GM18507 (cell line): Measurements from ENCODE around the gene CNTNAP2.
"Not testable (repeated sequence)": the region's sequence is repeated elsewhere in the genome, so short reads cannot be mapped to it uniquely, and the experiment has no call there.

Experiments used
- DNase-seq: peaks from one replicate; pipeline ENCODE4 v3.0.0; 2011; ENCODE audit warnings: low read depth; ENCODE audit not compliant: insufficient read length; ENCODE audit errors: extremely low spot score
- FAIRE-seq: peaks from 2 replicates; lab custom pipeline; 2011; peaks lifted over from hg19 to GRCh38; lab: Jason Lieb, UNC

The CNTNAP2 gene

DNA sequence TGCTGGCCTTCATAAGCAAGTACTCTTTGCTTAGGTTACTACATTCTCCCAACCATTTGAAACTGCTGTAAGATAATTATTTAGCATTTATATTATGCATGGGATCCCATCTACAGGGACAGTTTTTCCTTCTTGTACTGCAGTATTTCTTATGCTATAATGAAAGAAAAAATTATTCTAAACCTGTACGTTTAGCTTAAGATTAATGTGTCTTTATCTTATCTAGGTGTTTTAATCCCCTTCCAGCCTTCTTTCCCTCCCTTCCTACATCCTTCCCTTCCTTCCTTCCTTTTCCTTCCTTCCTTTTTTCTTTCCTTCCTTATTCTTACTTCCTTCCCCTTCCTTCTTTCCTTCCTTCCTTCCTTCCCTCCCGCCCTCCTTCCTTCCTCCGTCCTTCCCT, 778.3 kb downstream of the CNTNAP2 start:
- DNase-seq (no peak), FAIRE-seq (no peak)

DNA sequence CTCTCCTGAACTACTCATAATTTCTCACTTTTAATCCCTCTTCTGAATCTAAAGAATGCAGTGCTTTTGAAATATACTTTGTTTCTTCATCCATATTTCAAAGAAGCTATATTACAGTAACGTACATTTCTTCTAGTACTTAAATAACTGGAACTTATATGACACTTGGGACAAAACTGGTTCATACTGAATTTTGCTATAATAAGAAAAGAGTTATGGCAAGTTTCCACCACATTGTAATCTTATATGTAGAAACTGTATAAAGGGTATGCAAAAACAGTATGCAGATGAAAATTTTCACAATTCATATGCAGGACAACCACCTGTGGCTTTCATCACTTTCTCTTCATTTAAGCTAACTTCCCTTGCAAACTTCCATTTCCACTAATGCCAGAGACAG, 785.7 kb downstream of the CNTNAP2 start:
- FAIRE-seq, result no peak
- DNase-seq, result no peak

DNA sequence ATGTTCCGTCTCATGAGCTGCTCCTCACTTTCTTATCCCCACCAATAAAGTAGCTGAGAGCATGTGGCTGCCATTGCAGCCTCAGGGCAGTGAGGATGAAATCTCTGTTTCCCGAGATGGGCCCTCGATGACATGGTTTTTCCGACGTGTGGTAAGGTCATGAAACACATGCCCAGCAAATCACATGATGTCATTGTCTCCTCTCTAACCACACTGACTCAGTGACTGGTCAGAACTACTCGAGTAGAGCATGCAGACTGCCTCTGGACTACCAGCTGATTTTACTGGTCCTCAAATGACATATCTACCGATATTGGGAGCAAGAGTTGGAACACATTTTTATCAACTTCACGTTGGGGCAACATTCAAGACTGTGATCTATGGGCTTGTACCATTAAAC, 786.1 kb downstream of the CNTNAP2 start:
- no peak for DNase-seq
- FAIRE-seq, result no peak

DNA sequence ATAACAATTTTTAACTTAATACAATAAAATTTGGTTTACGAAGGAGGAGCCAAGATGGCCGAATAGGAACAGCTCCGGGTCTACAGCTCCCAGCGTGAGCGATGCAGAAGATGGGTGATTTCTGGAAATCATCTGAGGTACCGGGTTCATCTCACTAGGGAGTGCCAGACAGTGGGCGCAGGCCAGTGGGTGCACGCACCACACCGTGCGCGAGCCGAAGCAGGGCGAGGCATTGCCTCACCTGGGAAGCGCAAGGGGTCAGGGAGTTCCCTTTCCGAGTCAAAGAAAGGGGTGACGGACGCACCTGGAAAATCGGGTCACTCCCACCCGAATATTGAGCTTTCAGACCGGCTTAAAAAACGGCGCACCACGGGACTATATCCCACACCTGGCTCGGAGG, 789.1 kb downstream of the CNTNAP2 start:
- DNase-seq, FAIRE-seq: not testable (repeated sequence)

DNA sequence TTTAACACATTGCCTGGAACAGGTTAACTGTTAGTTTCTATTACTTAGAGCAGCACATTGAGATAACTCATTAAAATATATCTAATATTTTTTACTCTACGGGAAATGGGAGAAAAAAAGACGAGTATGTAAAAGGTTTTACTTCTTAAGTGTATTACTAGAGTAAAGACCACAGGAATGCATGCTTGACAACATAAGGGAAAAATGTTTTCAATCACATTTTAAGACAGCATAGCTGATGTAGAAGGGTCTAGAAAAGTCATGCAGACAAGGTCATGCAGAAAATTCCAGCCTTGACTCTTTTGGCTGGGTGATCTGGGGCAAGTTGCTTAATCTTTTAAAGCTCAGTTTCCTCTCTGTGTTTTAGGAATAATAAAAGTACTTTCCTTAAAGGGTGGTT, 806.2 kb downstream of the CNTNAP2 start:
- FAIRE-seq (no peak), DNase-seq (no peak)

DNA sequence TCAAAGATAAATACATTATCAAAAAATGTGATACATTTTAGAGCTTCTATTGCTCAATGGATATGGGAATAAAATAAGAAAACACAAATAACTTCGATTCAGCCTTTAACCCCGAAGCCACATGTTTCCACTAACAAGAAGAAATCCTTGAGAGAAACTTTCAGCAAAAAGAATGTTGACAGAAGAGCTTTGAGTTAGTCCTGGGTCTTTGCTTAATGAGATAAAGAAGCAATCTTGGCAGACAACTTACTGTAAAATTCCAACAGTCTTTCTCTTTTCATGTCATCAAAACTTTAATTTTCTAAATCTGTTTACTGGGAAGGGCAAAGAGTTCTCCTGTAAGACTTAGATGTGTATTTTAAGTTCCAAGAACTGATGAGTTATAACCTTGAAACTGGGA, 810.2 kb downstream of the CNTNAP2 start:
- no peak for FAIRE-seq
- no peak for DNase-seq

DNA sequence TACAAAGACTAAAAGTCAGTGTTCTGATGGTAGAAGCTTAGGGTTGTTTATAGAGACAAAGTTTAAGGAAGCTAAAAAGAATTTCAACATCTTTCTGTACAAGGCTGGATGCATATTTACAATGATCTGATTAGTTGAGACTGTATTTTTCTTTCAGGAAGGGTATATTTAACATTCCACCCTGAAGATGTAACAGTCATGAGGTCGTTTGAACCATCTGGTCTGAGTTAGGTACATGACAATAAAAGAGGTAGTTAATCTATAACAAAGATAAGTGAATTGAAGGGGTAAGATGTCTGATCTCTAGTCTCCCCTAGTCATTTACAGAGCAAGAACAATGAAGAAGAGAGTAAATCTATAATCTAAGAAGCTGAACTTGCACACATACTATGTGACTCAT, 821.2 kb downstream of the CNTNAP2 start:
- DNase-seq (no peak), FAIRE-seq (no peak)

DNA sequence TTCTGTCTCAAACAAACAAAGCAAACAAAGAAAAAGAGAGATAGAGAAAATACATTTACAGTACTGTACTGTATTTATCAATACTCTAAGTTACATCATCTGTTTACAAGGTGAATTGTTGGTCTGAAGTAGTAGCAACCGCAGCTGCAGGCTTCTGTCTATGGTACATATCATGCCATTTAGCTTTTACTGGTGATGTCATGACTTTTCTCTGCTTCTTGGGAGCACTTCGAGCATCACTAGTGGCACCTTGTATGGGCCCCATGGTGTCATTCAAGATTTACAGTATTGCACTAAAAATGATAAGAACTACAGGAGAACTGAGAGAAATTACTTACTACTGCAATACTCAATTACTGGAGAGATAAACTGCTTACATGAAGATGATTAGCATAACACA, 826.9 kb downstream of the CNTNAP2 start:
- no peak for FAIRE-seq

DNA sequence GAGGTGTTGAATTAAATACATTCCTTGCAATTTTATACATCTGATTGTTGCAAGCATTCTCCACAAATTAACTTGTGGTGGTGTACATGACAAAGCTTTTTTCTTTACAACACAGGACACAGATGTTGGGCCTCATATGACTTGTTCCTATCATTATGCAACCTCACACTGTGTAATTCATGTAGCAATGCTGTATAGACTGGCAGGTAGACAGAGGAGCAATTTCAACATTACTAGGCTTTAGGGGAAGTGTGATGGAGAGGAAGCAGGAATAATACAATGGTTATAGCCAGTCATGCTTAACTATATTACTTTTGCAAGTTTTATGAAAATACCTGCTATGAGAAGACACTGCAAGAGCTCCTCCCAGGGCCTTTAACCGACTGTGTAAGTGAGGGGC, 832.1 kb downstream of the CNTNAP2 start:
- DNase-seq (no peak), FAIRE-seq (no peak)

More for the DNA sequence above, 826.9 kb downstream of the CNTNAP2 start:
- no peak for DNase-seq

DNA sequence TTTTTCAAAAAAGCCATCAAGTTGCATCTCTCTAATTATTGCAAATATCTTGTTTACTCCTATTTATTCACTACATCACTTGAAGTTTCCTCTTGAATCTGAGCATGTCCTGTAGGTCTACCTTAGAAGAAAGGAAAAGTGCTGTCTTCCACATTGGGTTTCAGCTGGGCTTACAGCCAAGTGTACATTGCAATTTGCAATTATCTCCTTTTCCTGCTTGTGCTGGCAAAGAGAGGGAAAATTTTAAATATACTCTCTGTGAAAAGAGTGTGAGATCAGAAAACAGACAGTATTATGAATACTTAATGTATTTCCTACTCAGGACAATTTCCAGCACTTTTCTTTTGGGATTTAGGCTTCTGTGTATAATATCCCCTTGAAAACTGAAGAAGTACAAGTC, 839.7 kb downstream of the CNTNAP2 start:
- DNase-seq (no peak), FAIRE-seq (no peak)

DNA sequence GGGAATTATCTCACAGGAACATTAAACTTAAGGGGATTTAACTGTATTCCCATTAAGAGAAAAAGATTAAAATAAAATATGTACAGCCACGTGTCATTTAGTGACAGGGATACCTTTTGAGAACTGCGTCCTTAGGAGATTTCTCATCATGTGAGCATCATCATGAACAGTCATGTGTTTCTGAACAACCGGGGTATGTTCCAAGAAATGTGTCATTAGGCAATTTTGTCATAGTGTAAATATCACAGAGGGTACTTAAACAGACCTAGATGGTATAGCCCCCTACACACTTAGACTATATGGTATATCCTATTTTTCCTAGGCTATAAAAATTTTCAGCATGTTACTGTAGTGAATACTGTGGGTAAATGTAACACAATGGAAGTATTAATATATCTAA, 840.3 kb downstream of the CNTNAP2 start:
- FAIRE-seq, result no peak
- DNase-seq, result no peak

DNA sequence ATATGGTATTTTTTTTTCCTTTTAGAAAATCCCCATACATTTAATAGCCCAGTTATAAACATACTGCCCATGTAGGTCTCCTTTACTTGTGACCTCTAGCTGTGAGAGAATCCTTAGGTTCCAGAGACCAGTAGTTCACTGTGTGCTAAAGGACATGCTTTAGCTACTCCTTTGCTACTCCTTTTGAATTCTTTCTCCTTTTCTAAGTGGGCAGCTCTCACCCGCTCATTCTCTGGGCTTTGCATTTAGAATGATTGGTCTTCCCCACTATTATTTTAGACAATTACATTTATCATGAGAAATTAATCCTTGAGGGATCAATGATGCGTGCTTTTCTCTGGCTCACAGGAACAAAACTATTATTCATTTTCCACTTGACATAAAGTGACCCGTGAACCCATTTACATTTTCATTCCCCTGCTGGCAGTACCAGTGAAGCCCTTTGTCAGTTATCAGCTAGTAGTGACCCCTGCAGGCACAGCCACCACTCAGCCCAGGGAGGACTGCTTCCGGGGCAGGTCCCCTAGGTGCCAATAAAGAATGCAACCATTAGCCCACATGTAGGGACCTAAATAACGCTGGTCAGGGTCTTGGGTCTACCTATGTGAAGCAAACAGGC, 844.3 kb downstream of the CNTNAP2 start:
- no peak for FAIRE-seq

DNA sequence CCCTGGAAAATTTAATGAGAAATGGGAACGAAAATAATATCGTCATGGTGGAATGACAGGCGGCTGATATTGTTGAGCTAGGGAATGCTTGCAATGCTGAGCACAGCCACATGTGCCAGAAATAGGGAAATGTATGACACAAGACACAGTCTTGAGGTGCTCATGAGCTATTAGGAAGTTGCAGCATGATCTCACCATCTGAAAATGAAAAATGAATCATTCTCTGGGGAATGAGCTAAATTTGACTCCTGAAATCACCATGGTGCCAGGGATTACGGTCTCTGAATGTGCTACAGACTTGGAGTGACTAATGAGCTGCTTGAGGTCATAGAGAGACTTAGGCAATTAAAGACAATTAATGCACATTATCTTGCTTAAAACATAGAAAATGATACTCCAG, 845.0 kb downstream of the CNTNAP2 start:
- FAIRE-seq, result no peak
- no peak for DNase-seq

More for the DNA sequence above, 844.3 kb downstream of the CNTNAP2 start:
- no peak for DNase-seq

DNA sequence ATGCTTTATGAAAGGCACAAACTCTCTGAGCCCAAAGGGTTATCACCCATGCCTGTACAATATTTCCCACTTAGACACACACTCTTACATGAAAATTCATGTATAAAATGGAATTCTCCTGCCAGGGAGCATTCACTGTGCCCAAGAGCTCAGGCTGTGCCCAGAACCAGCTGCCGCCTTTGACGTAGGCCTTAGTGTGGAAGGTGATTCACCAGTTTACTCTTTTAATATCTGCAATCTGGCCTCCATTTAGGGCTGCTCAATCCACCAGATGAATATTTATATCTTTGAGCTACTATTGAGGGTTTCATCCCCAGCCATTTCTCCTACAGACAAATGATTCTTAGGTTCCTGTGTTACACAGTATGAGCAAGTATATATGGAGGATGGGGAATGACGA, 849.7 kb downstream of the CNTNAP2 start:
- FAIRE-seq (no peak), DNase-seq (no peak)

DNA sequence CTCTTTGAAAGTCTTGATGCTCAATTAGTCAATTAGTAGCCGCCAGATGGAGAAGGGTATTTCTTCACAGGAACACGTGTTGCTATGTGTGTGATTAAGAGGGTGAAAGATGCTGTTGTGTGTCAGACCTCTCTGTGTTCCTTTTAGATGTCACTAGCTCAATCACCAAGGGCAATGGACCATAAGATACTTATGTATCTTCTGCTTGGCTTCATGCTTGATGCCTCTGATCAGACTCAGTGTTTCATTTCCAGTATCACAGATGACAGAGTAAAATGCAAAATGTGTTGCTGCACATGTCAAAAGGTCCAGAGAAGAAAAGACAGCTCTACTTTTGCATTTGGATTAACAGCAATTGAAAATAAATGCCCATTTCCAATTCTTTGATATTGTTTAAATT, 865.9 kb downstream of the CNTNAP2 start:
- DNase-seq, result no peak
- no peak for FAIRE-seq

DNA sequence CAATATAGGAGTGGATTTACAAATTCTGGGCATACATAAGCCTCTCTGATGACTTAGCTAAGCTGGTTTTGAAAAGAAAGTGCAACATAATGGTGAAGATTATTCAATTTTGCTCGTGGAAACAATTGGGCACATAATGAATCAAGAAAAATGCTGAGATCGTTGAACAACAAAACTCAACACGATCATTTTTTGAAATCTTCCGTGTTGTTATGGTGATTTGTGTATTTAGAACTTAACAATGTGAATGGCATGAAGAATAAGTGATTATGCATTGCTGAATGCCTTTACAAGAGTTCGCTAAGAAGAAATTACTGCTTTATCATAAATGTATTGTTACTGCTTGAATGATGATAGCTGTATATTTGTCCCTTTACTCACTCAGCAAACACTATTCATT, 875.0 kb downstream of the CNTNAP2 start:
- DNase-seq (no peak), FAIRE-seq (no peak)

DNA sequence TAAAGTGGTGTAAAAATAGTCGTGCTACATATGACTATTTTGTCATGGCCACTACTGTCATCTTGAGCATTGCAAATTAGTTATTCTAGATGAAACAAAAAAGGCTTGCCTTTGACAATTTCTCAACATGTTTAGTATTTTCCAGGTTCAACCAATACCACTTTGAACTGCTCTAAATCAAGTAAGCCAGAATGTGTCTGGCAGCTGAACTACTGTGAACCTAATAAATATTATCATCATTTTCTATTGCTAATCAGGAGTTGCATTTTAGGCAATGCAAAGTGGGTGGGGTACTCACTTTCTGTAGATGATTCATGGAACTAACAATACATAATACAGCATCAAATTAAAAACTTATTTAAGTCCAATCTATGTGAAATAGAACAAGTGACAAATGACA, 877.2 kb downstream of the CNTNAP2 start:
- DNase-seq, result no peak
- FAIRE-seq, result no peak

DNA sequence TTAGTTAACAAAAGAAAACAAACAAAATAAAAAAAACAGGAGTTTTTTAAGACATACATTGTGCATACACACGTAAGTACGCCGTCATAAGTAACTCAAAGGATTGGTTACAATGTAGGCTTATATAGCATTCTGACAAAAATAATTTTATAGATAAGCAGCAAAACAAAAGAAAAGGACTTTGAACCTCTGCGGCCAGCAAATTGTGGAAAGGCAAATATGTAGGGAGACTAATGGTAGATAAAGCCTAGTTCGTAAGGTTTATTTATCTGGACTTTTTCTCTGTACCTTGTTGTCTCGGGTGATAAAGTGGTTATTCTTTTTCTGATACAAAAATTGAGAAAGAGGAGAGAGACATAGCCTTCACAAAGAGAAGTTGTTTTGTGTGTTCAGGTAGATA, 891.9 kb downstream of the CNTNAP2 start:
- DNase-seq, result no peak
- FAIRE-seq, result no peak

DNA sequence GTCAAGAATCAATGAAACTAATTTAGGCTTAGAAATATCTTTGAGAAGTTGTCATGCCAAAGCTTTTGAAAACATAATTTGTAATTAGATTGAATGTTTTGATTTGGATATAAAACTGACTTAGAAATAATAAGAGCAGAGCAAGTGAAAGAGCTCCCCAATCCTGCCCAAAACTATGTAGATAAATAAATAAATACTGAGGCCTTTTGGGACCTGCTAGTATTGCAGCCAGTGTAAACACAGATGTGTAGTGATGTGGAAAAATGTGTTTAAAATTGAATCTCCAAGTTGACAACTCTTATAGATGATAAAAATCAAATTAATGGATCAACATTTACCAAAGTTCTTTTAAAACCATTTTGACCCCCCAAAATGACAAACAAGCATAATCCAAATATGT, 896.1 kb downstream of the CNTNAP2 start:
- FAIRE-seq (no peak), DNase-seq (no peak)

DNA sequence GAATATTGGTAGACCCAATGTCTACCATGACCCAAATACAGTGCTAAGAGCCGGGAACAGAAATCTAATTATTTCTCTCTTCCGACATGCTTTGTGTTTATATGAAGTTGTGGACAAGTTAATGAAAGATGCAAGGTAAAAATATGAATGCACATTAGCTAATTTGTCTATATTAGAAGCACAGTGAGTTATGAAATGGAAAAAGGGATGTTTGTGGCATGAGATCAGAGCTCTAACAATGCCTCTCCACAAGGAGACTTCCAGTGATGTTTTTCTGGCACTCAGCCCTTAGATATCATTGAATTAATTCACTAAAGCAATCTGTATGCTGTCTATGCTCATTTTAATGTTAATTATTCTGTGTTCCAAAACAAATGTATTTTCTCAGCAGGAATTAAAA, 897.2 kb downstream of the CNTNAP2 start:
- no peak for FAIRE-seq
- no peak for DNase-seq

DNA sequence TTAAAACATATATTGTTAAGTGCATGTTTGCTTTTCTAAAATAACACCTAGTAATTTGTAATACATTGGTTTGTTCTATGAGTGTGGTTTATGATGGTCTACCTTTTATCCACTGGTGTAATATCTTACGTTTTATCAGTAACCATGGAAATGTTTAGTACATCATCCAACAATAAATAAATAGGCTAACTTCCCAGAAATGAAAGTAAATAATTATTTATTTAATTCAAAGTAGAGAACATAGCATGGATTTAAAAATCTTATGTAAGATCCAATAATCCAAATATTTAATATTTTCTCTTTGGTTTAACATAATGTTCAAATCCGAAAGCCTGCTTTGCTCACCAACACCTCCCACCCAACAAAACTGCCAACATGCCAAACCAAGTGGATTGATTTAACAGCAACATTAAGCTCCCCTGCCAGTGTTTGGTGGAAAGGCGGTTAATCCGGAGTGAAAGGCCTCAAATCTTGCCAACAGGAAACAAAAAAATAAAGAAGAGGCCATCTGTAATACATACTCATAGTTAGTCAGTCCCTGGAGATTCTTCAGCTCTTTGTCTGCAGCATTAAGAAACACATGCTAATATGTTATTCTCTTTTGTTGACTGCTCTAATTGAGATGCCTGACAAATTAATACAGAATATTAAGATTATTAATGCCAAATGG, 897.8 kb downstream of the CNTNAP2 start:
- FAIRE-seq, result no peak
- DNase-seq, result no peak

DNA sequence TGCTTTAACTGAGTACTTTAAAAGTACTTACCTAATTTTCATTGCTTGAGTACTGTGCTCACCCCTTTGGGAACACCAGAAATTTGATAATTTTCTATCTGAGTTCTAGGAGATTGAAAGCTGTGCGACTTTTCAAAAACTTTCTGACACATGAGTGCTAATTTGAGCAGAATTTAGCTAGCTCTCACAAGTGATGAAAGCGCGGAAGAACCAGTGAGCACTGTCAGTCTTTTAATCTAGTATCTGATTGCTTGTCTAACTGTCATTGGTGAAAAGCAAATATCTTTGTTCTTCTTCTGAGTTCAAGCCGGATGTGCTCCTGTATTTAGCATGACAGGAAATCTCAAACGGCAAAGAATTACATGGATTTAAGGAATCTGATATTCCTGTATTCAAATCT, 899.4 kb downstream of the CNTNAP2 start:
- DNase-seq (no peak), FAIRE-seq (no peak)
